ENCODE results near the gene HLA-A. TPM values are rescaled to one million over a fixed set of nuclear protein-coding genes. Genes with fewer than 3 reads are reported as not detected.

Gene HLA-A
- total and polyA plus RNA-seq, 9 of the 15 experiments (the other 6 are each of a cell fraction or from before 2014, with no cell fraction given): 0.46 to 3.3 TPM; not detected in 7

GRCh38 chr6:29964887-29965562 is 22.7 kb downstream of the HLA-A start (continued):
- TF ChIP-seq POLR2B (IDR thresholded peaks at IDR 0.05; ENCODE audit: low read depth, partially characterized antibody) (peak; percentile 97), MBD1 (CRISPR knock-in tag; IDR thresholded peaks at IDR 0.05) (no peak), ATF6 (CRISPR knock-in tag; IDR thresholded peaks at IDR 0.05) (no peak), ZC3H11A (IDR thresholded peaks at IDR 0.05; ENCODE audit: low read depth, low read length) (0 out of 2 replicates have a peak, but pooled peaks have one; percentile 32), GATAD2A (IDR thresholded peaks at IDR 0.05) (peak; percentile 100), NKRF (IDR thresholded peaks at IDR 0.05; ENCODE audit: borderline replicate concordance) (no peak; the same call in none of the 2 replicates), SMAD1 (IDR thresholded peaks at IDR 0.05; ENCODE audit: low read depth, low read length, partially characterized antibody) (peak; percentile 55), ZNF518B (CRISPR knock-in tag; IDR thresholded peaks at IDR 0.05) (no peak), SIRT6 (IDR thresholded peaks at IDR 0.05; ENCODE audit: low read depth, low read length) (no peak), CBFB (CRISPR knock-in tag; IDR thresholded peaks at IDR 0.05) (no peak), ETV5 (CRISPR knock-in tag; IDR thresholded peaks at IDR 0.05; ENCODE audit: low read depth) (peak; percentile 99), TAF1 (IDR thresholded peaks at IDR 0.05; ENCODE audit: control insufficient read depth, extremely low read depth, insufficient read depth, low read length, severe bottlenecking) (peak; percentile 99), TSC22D4 (tag; IDR thresholded peaks at IDR 0.05) (no peak), ZNF449 (CRISPR knock-in tag; IDR thresholded peaks at IDR 0.05) (peak; percentile 75; the same call in 1 of the 2 replicates), NR2C1 (IDR thresholded peaks at IDR 0.05) (peak; percentile 64), NR2C1 (tag; IDR thresholded peaks at IDR 0.05) (peak; percentile 67), HNRNPL (IDR thresholded peaks at IDR 0.05; ENCODE audit: low read depth, low read length) (no peak)
